Umbilical cord (tissue), 2 donors: ENCODE measurements around the gene PRPF19. TPM values are rescaled to one million over a fixed set of nuclear protein-coding genes. Genes with fewer than 3 reads are reported as not detected.

Experiments
- DNase-seq: peaks from one replicate; pipeline ENCODE4 v3.0.0-alpha.2; 2015; ENCODE audit warnings: low spot score
- total RNA-seq: library from RNA; depleted of rRNA; stranded (reverse); fragments of >200 nt; gene quantifications from one replicate; pipeline ENCODE4 v1.2.3, GENCODE V29; 2014; ENCODE audit warnings: low replicate concordance; ENCODE audit not compliant: insufficient read depth

Gene PRPF19
- total RNA-seq = 51.8 TPM

DNA sequence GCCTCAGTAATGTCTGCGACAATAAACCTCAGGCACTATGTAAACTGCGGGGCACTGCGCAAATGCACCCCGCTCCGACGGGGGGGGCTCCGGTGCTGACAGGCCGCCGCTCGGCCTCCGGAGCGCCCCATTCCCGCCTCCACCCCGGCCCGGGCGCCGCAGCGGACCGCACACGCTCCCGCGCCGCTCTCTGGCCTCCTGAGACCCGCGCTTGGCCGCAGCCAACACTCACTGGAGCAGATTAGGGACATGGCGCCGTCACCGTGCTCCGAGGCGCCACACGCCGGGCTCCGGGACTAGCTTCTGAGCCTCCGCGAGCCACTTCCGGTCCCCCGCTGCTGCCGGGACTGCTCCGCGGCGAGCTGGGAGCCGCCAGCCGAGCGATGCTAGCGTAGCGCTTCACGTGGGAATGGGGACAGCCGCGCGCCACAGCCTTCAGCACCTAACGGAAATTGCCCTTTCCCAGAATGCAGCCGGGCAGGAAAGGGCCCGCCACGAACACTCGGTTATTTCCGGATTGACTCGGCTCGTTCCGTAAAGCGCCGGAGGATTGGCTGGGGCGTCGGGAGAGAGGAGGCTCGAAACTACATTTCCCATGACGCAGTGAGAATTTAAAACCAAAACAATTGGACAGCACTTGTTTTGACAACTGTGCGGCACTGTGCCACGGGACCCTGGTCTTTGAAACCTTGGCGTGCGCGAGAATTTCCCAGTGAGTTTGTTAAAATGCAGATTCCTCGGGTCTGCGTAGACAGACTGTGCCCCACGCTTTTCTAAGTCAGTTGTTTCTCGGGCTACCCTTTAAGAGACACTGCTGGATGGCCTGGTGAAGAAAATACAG, at the start of gene PRPF19:
TSS of gene PRPF19 (minus strand) at position 454 of the 841 bp plus-strand sequence. CDS start at position 251, 203 bp downstream.
- DNase-seq = peak; percentile 99

DNA sequence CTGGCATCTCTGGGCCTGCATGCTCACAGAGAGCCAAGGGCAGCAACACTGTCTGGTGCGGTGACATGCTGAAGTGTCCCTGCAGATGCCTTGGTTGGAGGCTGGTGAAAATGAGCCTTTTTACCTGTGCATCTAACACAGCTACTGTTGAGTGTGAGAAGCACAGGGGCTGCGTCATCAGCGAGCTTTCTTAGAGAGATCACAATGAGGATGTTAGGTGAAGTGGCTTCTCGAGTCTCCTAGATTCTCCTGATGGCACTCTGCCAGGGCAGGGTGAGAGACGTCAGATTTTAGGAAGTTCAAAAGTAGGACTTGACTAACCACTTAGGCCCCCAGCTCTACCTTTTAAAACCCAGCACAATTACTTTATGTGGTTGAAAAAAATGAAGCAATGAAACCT, 49.2 kb upstream of the PRPF19 start:
- DNase-seq = no peak

DNA sequence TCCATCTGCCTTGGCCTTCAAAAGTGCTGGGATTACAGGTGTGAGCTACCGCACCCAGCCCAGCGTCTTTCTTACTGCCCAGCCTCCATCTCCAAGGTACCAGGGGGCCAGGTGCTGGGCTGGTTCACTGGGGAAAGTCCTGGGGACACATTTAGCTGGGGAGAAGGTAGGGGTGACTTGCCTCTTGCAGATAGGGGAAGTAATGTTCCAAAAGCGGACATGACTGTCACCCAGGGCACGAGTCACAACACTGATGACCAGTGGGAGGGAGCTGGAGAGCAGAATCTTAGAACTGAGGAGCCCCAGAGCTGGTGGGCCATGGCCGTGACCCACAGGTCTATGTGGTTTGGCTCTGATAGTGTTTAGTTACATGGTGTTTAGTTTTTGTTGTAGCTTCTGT, 48.0 kb upstream of the PRPF19 start:
- no peak for DNase-seq

DNA sequence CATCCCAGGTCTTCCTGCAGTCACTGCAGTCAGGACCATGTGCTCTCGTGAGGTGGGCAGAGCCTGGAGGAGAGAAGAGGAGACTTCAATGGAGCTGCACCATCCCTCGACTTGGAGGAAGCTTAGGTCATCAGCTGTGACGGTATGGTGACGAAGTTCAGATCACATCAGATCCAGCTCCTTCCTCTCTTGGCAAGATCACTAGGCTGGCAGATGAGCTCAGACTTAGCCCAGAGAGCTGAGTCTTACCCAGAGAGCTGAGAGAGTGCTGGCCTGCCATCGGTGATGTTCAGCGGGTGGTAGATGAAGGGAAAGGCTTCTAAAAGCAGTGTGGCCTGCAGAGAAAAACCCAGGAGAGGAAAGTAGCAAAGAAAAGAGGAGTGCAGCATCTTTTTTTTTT, 47.4 kb upstream of the PRPF19 start:
- DNase-seq = no peak

DNA sequence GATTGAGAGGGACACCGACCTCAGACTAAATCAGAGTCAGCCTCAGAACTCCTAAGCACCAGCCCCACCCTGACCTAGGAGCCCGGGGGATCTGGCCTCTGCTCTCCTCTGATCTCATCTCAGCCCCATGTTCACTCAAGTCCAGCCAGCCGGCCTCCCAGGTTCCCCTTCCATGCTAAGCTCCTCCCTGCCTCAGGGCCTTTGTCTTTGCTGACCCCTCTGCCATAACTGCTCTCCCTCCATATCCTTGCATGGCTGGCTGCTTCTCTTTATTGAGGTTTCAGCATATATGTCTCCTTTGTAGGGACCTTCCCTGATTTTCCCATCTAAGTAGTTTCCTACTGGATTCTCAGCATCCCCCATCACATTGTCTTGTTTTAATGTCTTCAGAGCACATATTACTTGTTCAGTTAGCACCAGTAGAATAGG, 46.4 kb upstream of the PRPF19 start:
- no peak for DNase-seq

- DNase-seq = peak; percentile 68
These were observed 45.7 kb upstream of the PRPF19 start, which contains the start of gene SLC15A3 for GRCh38 chr11:60951904-60952741. TSS of gene SLC15A3 (minus strand) at chr11:60952176. CDS start at chr11:60951551, 625 bp downstream.

DNA sequence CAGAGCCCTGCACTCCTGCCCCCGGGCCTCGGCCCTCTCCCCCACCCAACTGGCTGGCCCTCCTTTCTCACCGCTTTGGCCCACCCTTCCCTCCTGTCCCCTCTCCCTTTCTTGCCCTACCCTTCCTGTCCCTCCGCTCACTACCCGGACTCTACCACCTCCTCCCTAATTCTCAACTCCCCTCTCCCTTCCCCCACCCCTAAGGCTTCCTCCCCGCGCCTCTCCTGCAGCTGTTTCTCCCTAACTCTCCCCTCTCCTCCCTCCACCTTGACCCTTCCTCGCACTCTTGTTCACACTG, 45.2 kb upstream of the PRPF19 start:
- no peak for DNase-seq

DNA sequence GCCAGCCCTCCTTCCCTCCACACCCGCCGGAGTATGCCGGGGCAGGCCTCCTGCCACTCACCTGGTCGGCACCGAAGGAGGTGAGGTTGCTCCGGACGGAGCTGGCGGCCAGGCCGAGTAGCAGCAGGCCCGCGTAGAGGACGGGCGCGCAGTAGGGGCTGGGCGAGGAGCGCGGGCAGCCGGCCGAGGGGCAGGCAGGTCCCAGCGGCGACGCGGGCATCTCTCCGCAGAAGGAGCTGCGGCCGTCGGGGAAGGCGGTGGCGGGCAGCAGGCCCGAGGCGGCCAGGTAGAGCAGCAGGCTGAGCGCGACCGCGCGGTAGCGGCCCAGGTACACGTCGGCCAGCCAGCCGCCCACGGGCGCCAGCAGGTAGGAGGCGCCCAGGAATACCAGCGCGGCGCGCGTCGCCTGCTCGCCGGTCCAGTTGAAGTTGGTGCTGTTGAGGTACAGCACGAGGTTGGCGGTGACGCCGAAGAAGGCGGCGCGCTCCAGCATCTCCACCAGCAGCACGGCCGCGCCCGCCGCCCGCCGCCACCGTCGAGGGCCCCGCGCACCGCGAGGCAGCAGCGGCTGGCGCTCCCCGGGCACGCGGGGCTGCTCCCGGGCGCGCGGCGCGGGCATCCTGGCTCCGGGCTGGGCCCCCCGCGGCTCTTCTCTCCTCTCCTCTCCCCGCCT, 44.7 kb upstream of the PRPF19 start:
- DNase-seq = no peak

GRCh38 chr11:60950024-60950423, 43.6 kb upstream of the PRPF19 start:
- no peak for DNase-seq

DNA sequence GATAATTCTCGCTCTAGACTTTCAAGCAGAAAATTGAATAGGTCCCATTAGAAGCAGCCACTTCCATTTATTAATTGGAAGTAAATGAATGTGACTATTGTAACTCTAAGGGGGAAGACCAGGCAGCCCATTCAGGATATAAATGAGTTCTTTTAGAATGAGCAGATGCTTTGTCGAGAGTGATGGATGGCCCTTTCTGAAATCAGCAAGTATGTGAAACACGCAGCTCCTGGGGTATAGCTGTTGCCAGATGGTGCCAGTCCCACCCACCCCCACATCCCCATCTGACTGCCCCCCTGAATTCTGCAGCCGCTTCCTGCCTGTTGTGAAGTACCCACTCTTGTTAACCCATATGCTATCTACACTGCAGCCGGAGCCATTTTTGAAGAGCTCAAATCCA, 41.9 kb upstream of the PRPF19 start:
- DNase-seq = no peak

DNA sequence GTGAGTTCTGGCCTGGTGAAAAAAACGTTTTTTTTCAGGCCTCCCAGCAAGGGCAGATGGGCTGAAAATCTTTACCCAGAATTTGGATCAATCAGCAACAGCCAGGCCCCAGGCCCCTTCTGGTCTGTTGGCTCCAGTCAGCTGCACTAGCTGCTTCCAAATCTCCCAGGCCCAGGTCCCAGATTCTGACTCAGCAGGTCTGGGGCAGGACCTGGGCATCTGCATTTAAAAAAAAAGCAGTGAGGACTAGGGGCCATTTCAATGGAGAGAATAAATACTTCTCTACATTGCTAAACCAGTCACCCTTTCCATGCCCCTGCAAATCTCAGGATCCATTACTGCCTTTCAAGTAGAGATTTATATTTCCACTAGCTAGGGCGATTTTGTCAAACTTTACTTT, 41.3 kb upstream of the PRPF19 start:
- DNase-seq = no peak

DNA sequence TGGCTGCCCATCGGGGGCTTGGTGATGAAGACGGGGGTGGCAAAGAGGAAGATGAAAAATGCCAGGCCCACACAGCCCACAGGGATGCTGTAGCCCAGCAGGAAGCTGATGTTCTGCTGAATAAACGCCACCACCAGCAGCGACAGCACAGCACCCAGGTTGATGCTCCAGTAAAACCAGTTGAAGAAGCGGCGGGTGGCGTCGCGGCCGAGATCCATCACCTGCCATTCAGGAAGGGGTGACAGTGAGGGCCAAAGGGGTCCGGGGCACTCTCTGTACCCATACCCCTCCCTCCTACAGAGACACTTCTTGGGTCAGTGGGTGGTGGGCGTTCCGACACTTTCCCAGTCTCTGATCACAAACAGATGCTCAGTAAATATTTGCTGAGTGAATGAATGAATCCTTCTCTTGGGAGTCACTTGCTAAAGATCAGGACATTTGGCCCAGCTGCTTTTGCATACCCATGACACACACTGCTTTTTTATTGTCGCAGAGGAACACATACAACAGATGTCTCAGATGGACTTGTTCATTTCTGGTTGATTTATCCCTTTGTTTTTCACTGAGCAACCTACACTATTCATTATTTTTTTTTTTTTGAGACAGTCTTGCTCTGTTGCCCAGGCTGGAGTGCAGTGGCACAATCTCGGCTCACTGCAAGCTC, 40.3 kb upstream of the PRPF19 start:
- no peak for DNase-seq

DNA sequence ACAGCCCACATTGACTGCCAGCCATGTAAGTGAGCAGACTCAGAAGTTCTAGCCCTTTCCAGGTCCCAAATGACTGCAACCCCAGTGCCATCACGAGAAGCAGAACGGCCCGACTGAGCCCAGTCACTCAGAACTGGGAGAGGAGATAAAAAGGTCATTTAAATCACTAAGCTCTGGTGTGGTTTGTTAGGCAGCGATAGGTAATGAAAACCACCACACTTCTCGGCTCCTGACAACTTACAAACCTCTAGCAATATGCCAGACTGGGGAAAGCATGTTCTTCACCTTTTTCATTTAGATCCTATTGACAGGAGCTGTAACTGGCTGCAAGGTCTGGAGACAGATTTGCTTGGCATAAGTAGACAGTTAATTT, 38.9 kb upstream of the PRPF19 start:
- no peak for DNase-seq

- DNase-seq = no peak
These were observed 38.3 kb upstream of the PRPF19 start for GRCh38 chr11:60944490-60945294.

- DNase-seq = no peak
These were observed 36.7 kb upstream of the PRPF19 start for GRCh38 chr11:60942970-60943565.

- DNase-seq = no peak
These were observed 35.8 kb upstream of the PRPF19 start for GRCh38 chr11:60942219-60942618.

GRCh38 chr11:60941371-60942119, 35.2 kb upstream of the PRPF19 start:
- no peak for DNase-seq

- peak; percentile 72 for DNase-seq
These were observed 33.5 kb upstream of the PRPF19 start for GRCh38 chr11:60939855-60940254.

- no peak for DNase-seq
These were observed 32.9 kb upstream of the PRPF19 start for GRCh38 chr11:60939301-60939700.

DNA sequence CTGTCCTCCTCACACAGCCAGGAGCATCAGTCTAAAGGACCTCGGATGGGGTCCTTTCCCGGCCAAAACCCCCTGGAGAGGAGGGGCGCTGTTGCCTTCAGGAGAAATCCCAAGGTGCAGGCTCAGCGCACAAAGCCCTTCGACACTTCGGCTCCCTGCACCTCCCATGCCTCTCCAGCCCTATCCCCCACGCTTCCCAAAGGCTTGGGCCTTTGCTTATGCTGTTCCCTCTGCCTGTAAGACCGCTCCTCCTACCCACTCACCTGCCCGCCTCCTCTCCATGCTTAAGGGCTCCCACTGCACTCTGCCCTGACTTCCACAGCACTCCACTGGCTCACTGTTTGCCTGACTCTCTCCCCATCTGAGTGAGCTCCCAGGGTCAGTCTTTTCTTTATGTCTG, 32.1 kb upstream of the PRPF19 start:
- DNase-seq = no peak
